H1 (cell line): ENCODE data around the gene ADAMTSL2. TPM values are rescaled to one million over a fixed set of nuclear protein-coding genes. Genes with fewer than 3 reads are reported as not detected.
A peak's percentile ranks its signal among the peaks of the same experiment; 100 is the strongest.

Experiments
- CTCF ChIA-PET: fragments of 300-600 bp; sonication (Branson Sonifier 250); formaldehyde crosslinking; loops from one replicate; lab custom pipeline; 2021; ENCODE audit not compliant: partially characterized antibody; lab: Charles Lee
- POLR2A ChIA-PET: fragments of 300-600 bp; sonication (Branson Sonifier 250); formaldehyde crosslinking; loops from one replicate; lab custom pipeline; 2021; ENCODE audit warnings: inconsistent platforms; ENCODE audit not compliant: partially characterized antibody; lab: Charles Lee
- DNase-seq, 2 experiments: peaks; one replicate each; pipeline versions ENCODE4 v3.0.0 to v3.0.0-alpha.2; 2010 to 2022; ENCODE audit warnings: low spot score in 2 of 2, low read depth in 1 of 2, mixed read lengths in 1 of 2
- FAIRE-seq: peaks from 2 replicates; lab custom pipeline; 2011; peaks lifted over from hg19 to GRCh38; lab: Jason Lieb, UNC
- H2AFZ ChIP-seq: 2 replicates; pipeline ENCODE4 v1.8.1; 2012; ENCODE audit warnings: low read length, inconsistent platforms
- H2AK5ac ChIP-seq: 2 replicates; pipeline ENCODE4 v1.6.1; 2013; ENCODE audit warnings: low read depth, low read length
- H2BK120ac ChIP-seq: replicated peaks from 2 replicates; pipeline ENCODE3; 2013; ENCODE audit warnings: low read depth, low read length, inconsistent platforms
- H2BK12ac ChIP-seq: 2 replicates; pipeline ENCODE4 v1.6.1; 2013; ENCODE audit warnings: low read depth, low read length
- H2BK15ac ChIP-seq: 2 replicates; pipeline ENCODE4 v1.6.1; 2013; ENCODE audit warnings: low read length
- H2BK20ac ChIP-seq: 2 replicates; pipeline ENCODE4 v1.6.1; 2013; ENCODE audit warnings: low read length
- H2BK5ac ChIP-seq: 2 replicates; pipeline ENCODE4 v1.6.1; 2013; ENCODE audit warnings: low read depth, low read length
- H3K14ac ChIP-seq: 2 replicates; pipeline ENCODE4 v1.6.1; 2013; ENCODE audit warnings: inconsistent platforms; ENCODE audit not compliant: insufficient read length
- H3K18ac ChIP-seq: 2 replicates; pipeline ENCODE4 v1.6.1; 2013; ENCODE audit warnings: low read length; ENCODE audit errors: extremely low read depth
- H3K23ac ChIP-seq: 2 replicates; pipeline ENCODE4 v1.6.1; 2013; ENCODE audit warnings: inconsistent platforms; ENCODE audit not compliant: insufficient read length
- H3K23me2 ChIP-seq: 2 replicates; pipeline ENCODE4 v1.6.1; 2013; ENCODE audit warnings: low read depth, low read length
- H3K27ac ChIP-seq: 2 replicates; pipeline ENCODE4 v1.6.1; 2011; ENCODE audit warnings: low read depth, low read length, inconsistent platforms
- H3K27me3 ChIP-seq, 4 experiments: replicated peaks in 1 of 4; 1 replicate in 1 of 4; 2 replicates in 3 of 4; pipeline versions ENCODE4 v1.6.1 to v1.8.1; 2011 to 2013; ENCODE audit warnings: low read length in 3 of 4, mild to moderate bottlenecking in 3 of 4, inconsistent platforms in 2 of 4, mixed read lengths in 2 of 4, moderate library complexity in 1 of 4; ENCODE audit not compliant: control insufficient read depth in 3 of 4, insufficient read depth in 3 of 4; ENCODE audit errors: extremely low read depth in 1 of 4
- H3K36me3 ChIP-seq, 4 experiments: 2 replicates each; pipeline versions ENCODE4 v1.6.1 to v1.8.1; 2011 to 2013; ENCODE audit warnings: mild to moderate bottlenecking in 4 of 4, low read length in 3 of 4, moderate library complexity in 2 of 4, control low read depth in 1 of 4, inconsistent platforms in 1 of 4; ENCODE audit not compliant: insufficient read depth in 4 of 4, control insufficient read depth in 2 of 4
- H3K4ac ChIP-seq: replicated peaks from 2 replicates; pipeline ENCODE3; 2013; ENCODE audit warnings: low read length, low read depth, mixed read lengths, inconsistent platforms; ENCODE audit not compliant: insufficient read length
- H3K4me1 ChIP-seq, 4 experiments: replicated peaks in 1 of 4; 1 replicate in 1 of 4; 2 replicates in 3 of 4; pipeline versions ENCODE4 v1.6.1 to v1.8.1; 2011 to 2013; ENCODE audit warnings: low read length in 3 of 4, inconsistent platforms in 2 of 4, mixed read lengths in 1 of 4; ENCODE audit not compliant: insufficient read depth in 4 of 4, control insufficient read depth in 3 of 4
- H3K4me2 ChIP-seq, 2 experiments: 2 replicates each; pipeline versions ENCODE4 v1.6.1 to v1.8.1; 2011 to 2013; ENCODE audit warnings: low read depth in 2 of 2, low read length in 2 of 2, control low read depth in 1 of 2, inconsistent platforms in 1 of 2, mild to moderate bottlenecking in 1 of 2; ENCODE audit not compliant: insufficient read depth in 1 of 2
- H3K4me3 ChIP-seq, 4 experiments: fragments of 200-600, 300-600 bp in 1 of 4; sonication (generic), shearing (Covaris generic), sonication (Bioruptor Twin) in 1 of 4; 2 replicates each; pipeline versions ENCODE4 v1.5.1 to v1.8.1; 2011 to 2016; ENCODE audit warnings: low read length in 4 of 4, low read depth in 3 of 4, control low read depth in 2 of 4, inconsistent platforms in 2 of 4, mild to moderate bottlenecking in 2 of 4, mixed read lengths in 1 of 4, moderate library complexity in 1 of 4; ENCODE audit not compliant: insufficient read depth in 2 of 4; ENCODE audit errors: extremely low read depth in 1 of 4
- H3K56ac ChIP-seq: replicated peaks from 2 replicates; pipeline ENCODE3; 2013; ENCODE audit warnings: low read depth, mild to moderate bottlenecking, mixed read lengths, low read length, inconsistent platforms; ENCODE audit not compliant: insufficient read length
- H3K79me1 ChIP-seq: 2 replicates; pipeline ENCODE4 v1.6.1; 2013; ENCODE audit warnings: low read depth, low read length, control low read depth
- H3K79me2 ChIP-seq, 2 experiments: 2 replicates each; pipeline versions ENCODE4 v1.6.1 to v1.8.1; 2012 to 2013; ENCODE audit warnings: low read length in 2 of 2, mild to moderate bottlenecking in 2 of 2, inconsistent platforms in 1 of 2; ENCODE audit not compliant: insufficient read depth in 2 of 2, control insufficient read depth in 1 of 2
- H3K9ac ChIP-seq, 4 experiments: replicated peaks in 1 of 4; 1 replicate in 1 of 4; 2 replicates in 3 of 4; pipeline versions ENCODE4 v1.6.1 to v1.8.1; 2011 to 2013; ENCODE audit warnings: low read depth in 3 of 4, low read length in 3 of 4, control low read depth in 2 of 4, mild to moderate bottlenecking in 2 of 4, moderate library complexity in 2 of 4, inconsistent platforms in 1 of 4; ENCODE audit errors: extremely low read depth in 1 of 4
- H3K9me3 ChIP-seq, 2 experiments: 2 replicates each; pipeline versions ENCODE4 v1.6.1 to v1.8.1; 2012 to 2013; ENCODE audit warnings: mild to moderate bottlenecking in 2 of 2, moderate library complexity in 2 of 2, control low read depth in 1 of 2, inconsistent platforms in 1 of 2, low read depth in 1 of 2, low read length in 1 of 2, mixed read lengths in 1 of 2; ENCODE audit not compliant: insufficient read depth in 2 of 2
- H4K20me1 ChIP-seq, 2 experiments: replicated peaks in 1 of 2; 2 replicates each; pipeline versions ENCODE3 to v1.8.1; 2011 to 2013; ENCODE audit warnings: inconsistent platforms in 2 of 2, low read length in 2 of 2, mild to moderate bottlenecking in 1 of 2; ENCODE audit not compliant: insufficient read depth in 2 of 2, control insufficient read depth in 1 of 2
- H4K5ac ChIP-seq: 2 replicates; pipeline ENCODE4 v1.6.1; 2013; ENCODE audit warnings: low read length, low read depth, mixed read lengths, inconsistent platforms; ENCODE audit not compliant: insufficient read length
- H4K8ac ChIP-seq: 2 replicates; pipeline ENCODE4 v1.8.0; 2013; ENCODE audit warnings: mild to moderate bottlenecking, moderate library complexity, low read length, inconsistent platforms; ENCODE audit not compliant: insufficient read depth; ENCODE audit errors: extremely low read depth
- H4K91ac ChIP-seq: replicated peaks from 2 replicates; pipeline ENCODE3; 2013; ENCODE audit warnings: low read length, mixed read lengths, inconsistent platforms; ENCODE audit not compliant: insufficient read length
- BACH1 ChIP-seq: IDR thresholded peaks from 2 replicates; pipeline ENCODE4 v1.6.1; 2012; ENCODE audit warnings: low read length, improper control_type of control experiment
- CHD1 ChIP-seq: IDR thresholded peaks from 2 replicates; pipeline ENCODE4 v1.6.1; 2012; ENCODE audit warnings: low read depth, low read length, improper control_type of control experiment
- CTBP2 ChIP-seq: IDR thresholded peaks from 2 replicates; pipeline ENCODE4 v1.7.0; 2011; ENCODE audit warnings: borderline replicate concordance, mild to moderate bottlenecking, moderate library complexity, mixed read lengths, low read length; ENCODE audit not compliant: insufficient read depth, insufficient read length
- GABPA ChIP-seq: IDR thresholded peaks from 2 replicates; pipeline ENCODE4 v1.6.1; 2011; ENCODE audit warnings: mild to moderate bottlenecking, low read length, moderate library complexity, borderline replicate concordance; ENCODE audit not compliant: insufficient read depth
- NANOG ChIP-seq: IDR thresholded peaks from 2 replicates; pipeline ENCODE4 v1.6.1; 2011; ENCODE audit warnings: low read length, low read depth, mild to moderate bottlenecking, inconsistent platforms; ENCODE audit not compliant: insufficient read depth, poor library complexity, severe bottlenecking
- RXRA ChIP-seq: IDR thresholded peaks from 2 replicates; pipeline ENCODE4 v1.6.1; 2011; ENCODE audit warnings: low read depth, mild to moderate bottlenecking, low read length, moderate library complexity; ENCODE audit not compliant: insufficient read depth
- SIN3A ChIP-seq, 2 experiments: IDR thresholded peaks in 1 of 2; conservative IDR thresholded peaks in 1 of 2; 2 replicates each; pipeline ENCODE4 v1.6.1; 2011 to 2012; ENCODE audit warnings: low read length in 2 of 2, improper control_type of control experiment in 1 of 2, low read depth in 1 of 2, mild to moderate bottlenecking in 1 of 2
- SP4 ChIP-seq: IDR thresholded peaks from 2 replicates; pipeline ENCODE4 v1.6.1; 2012; ENCODE audit warnings: low read length, inconsistent platforms
- WGBS, 2 experiments: shearing (Covaris generic) in 1 of 2; methylation state at CpG; one replicate each; pipeline versions ENCODE4 v1.1.6 to v1.1.7; 2013 to 2015; ENCODE audit warnings: low lambda C conversion rate in 2 of 2, mixed read lengths in 2 of 2, inconsistent platforms in 1 of 2, low coverage in 1 of 2, missing lambda C conversion rate in 1 of 2; ENCODE audit not compliant: insufficient replicate concordance in 2 of 2, insufficient coverage in 1 of 2, insufficient read length in 1 of 2; ENCODE audit errors: extremely low coverage in 1 of 2, missing lambda C conversion rate in 1 of 2; 5-methylcytosine and 5-hydroxymethylcytosine counted together
- polyA plus RNA-seq, 7 experiments: library from polyadenylated mRNA; depleted of rRNA in 3 of 7; stranded (reverse) in 5 of 7; unstranded in 2 of 7; fragments of >200 nt in 5 of 7; fragments of 200-250 nt in 2 of 7; gene quantifications; 1 replicate in 5 of 7; 2 replicates in 1 of 7; 4 replicates in 1 of 7; pipeline versions ENCODE4 v1.2.1 to v1.2.3, GENCODE V29; 2011 to 2013; ENCODE audit warnings: missing spikeins in 2 of 7, mixed read lengths in 2 of 7
- total RNA-seq: library from RNA; stranded (reverse); fragmentation: NEBNext Ultra II Directional; extraction: Animal tissue kit (Norgen Biotek cat#: 25700); gene quantifications from 2 replicates; pipeline ENCODE4 v1.2.1, GENCODE V29; 2021
- TF ChIP-seq, protein P1 (sequence below): IDR thresholded peaks from 2 replicates; pipeline ENCODE4 v1.6.1; 2011; ENCODE audit warnings: low read depth, mild to moderate bottlenecking, low read length; ENCODE audit not compliant: insufficient read depth

The ADAMTSL2 gene
- total and polyA plus RNA-seq, 2 of the 8 experiments (the other 6 are each of a cell fraction or from before 2014, with no cell fraction given): 0.74 to 0.76 TPM

DNA sequence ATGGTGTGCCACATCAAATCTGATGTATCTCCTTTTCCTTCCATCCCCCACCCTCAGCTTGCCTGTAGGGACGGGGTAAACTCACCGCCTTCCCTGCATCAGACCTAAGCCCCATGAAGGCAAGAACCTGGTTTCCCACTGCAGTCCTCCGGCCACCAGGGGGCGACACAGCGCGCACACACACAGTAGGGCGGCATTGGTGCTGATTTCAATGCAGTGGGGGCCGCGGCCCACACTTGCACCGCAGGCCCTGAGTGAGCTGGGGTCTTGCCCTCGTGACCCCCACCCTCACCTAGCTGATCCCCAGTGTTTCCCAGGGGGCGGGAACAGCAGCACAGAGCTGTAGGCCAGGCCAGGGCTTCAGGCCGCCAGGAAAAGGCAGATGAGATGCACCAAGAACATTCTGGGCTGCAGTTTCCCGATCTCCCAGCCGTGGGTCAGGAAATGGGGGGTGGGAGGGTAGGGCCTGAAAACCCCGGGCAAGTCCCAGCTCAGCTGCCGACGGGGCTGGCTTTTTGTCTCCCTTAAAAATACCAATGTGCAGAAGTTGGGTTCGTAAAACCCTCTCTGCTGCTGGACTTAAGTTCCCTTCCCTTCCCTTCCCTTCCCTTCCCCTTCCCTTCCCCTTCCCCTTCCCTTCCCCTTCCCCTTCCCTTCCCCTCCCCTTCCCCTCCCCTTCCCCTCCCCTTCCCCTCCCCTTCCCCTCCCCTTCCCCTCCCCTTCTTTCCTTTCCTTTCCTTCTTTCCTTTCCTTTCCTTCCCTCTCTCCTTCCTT lies 55.1 kb downstream of the ADAMTSL2 start:
- Histone ChIP-seq H3K4ac (no peak overlapping the region), H3K4me3 (no peak overlapping the region), H4K20me1 (no peaks in the 10 kb centered on the region), H3K9me3 (peaks cover 0 to 3% of the 10 kb centered on the region in 2 experiments; a peak in 1 of 4 replicates), H3K23ac (no peak overlapping the region), H3K27ac (no peak overlapping the region), H3K4me1 (peaks cover 0 to 16% (median 14%) of the 10 kb centered on the region in 4 experiments; a peak in 6 of 7 replicates), H4K5ac (no peak overlapping the region), H3K9ac (no peak overlapping the region), H2BK15ac (no peak overlapping the region), H3K36me3 (no peaks in the 10 kb centered on the region), H2BK20ac (no peak overlapping the region), H4K91ac (no peak overlapping the region), H3K56ac (no peak overlapping the region), H2AK5ac (0 out of 2 replicates have a peak overlapping the region, but pooled peaks have one; percentile 3), H4K8ac (peak overlapping the region; percentile 87; the same call in 1 of the 2 replicates), H2BK5ac (no peak overlapping the region), H2BK12ac (no peak overlapping the region), H3K23me2 (no peaks in the 10 kb centered on the region), H3K4me2 (no peak overlapping the region), H2BK120ac (no peak overlapping the region), H3K79me1 (no peaks in the 10 kb centered on the region), H3K27me3 (no peaks in the 10 kb centered on the region), H2AFZ (peak overlapping the region; percentile 90), H3K14ac (no peak overlapping the region), H3K79me2 (no peaks in the 10 kb centered on the region), H3K18ac (no peak overlapping the region)
- peak; percentile 65 for FAIRE-seq
- POLR2A ChIA-PET: interaction anchor here (1.3 to 1.4 kb wide), 2 partner anchors 11 to 19 kb away, joined by 3 to 4 read pairs; no protein-coding TSS in a partner anchor
- CTCF ChIA-PET: interaction anchor here (0.6 to 6.7 kb wide), 41 partner anchors 8 to 597 kb away, joined by 3 to 79 read pairs (median 5); partner anchors contain the start of genes ADAMTSL2 and DBH
- 24% methylated on average over 12 of the region's 19 CpGs; no CpG with 5 or more reads in 1 of the 2 experiments for WGBS, 2 experiments
- peak; percentile 39 to 95 for DNase-seq
- TF ChIP-seq SIN3A (conservative IDR thresholded peaks at IDR 0.05 in 1 of 2, IDR thresholded peaks at IDR 0.05 in 1 of 2; ENCODE audit: low read depth in 1 of 2, low read length in 2 of 2) (no peak), BACH1 (no peak), CTBP2 (no peak), SP4 (no peak), NANOG (no peak), GABPA (peak; percentile 69; the same call in 1 of the 2 replicates), CHD1 (no peak), RXRA (no peak)
- TF ChIP-seq, protein P1, sequence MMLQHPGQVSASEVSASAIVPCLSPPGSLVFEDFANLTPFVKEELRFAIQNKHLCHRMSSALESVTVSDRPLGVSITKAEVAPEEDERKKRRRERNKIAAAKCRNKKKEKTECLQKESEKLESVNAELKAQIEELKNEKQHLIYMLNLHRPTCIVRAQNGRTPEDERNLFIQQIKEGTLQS: no peak
